Stimulated activated CD8-positive, alpha-beta memory T cell treated with anti-CD3 and anti-CD28 coated beads, Interleukin-4, amount 100 ng/mL, for 48 hours (primary cell): Measurements from ENCODE around the gene EIF4G3.
"Not testable (repeated sequence)": the region's sequence is repeated elsewhere in the genome, so short reads cannot be mapped to it uniquely, and the experiment has no call there.

Experiments used
- DNase-seq: peaks from one replicate; pipeline ENCODE4 v3.0.0-alpha.2; 2020

EIF4G3 gene

GRCh38 chr1:21176586-21177555, at the start of gene EIF4G3:
Gene EIF4G3 (minus strand): TSS chr1:21176897. CDS start chr1:21002742, 174,155 bp downstream.
- DNase-seq: peak; percentile 100

- no peak for DNase-seq
These were observed 48.4 kb upstream of the EIF4G3 start for GRCh38 chr1:21225065-21225464.

GRCh38 chr1:21220815-21221214, 44.1 kb upstream of the EIF4G3 start:
- DNase-seq: no peak

- no peak for DNase-seq
These were observed 43.0 kb upstream of the EIF4G3 start for GRCh38 chr1:21219674-21220073.

GRCh38 chr1:21217812-21218596, 41.3 kb upstream of the EIF4G3 start:
- DNase-seq: peak; percentile 76

- DNase-seq: peak; percentile 84
These were observed 40.4 kb upstream of the EIF4G3 start for GRCh38 chr1:21216835-21217811.

GRCh38 chr1:21212126-21212525, 35.4 kb upstream of the EIF4G3 start:
- no peak for DNase-seq

GRCh38 chr1:21208137-21208700, 31.5 kb upstream of the EIF4G3 start:
- DNase-seq: not testable (repeated sequence)

GRCh38 chr1:21206117-21206516, 29.4 kb upstream of the EIF4G3 start:
- no peak for DNase-seq

GRCh38 chr1:21205416-21205815, 28.7 kb upstream of the EIF4G3 start:
- no peak for DNase-seq

- no peak for DNase-seq
These were observed 25.0 kb upstream of the EIF4G3 start for GRCh38 chr1:21201650-21202049.

GRCh38 chr1:21201238-21201637, 24.5 kb upstream of the EIF4G3 start:
- not testable (repeated sequence) for DNase-seq

GRCh38 chr1:21200767-21201166, 24.1 kb upstream of the EIF4G3 start:
- DNase-seq: no peak

GRCh38 chr1:21198929-21199328, 22.2 kb upstream of the EIF4G3 start:
- DNase-seq: no peak

- DNase-seq: no peak
These were observed 16.2 kb upstream of the EIF4G3 start for GRCh38 chr1:21192871-21193270.

GRCh38 chr1:21192284-21192683, 15.6 kb upstream of the EIF4G3 start:
- no peak for DNase-seq

GRCh38 chr1:21190771-21191170, 14.1 kb upstream of the EIF4G3 start:
- DNase-seq: not testable (repeated sequence)

GRCh38 chr1:21189906-21190500, 13.3 kb upstream of the EIF4G3 start:
- DNase-seq: no peak

- no peak for DNase-seq
These were observed 12.7 kb upstream of the EIF4G3 start for GRCh38 chr1:21189421-21189820.

GRCh38 chr1:21188235-21188634, 11.5 kb upstream of the EIF4G3 start:
- no peak for DNase-seq

GRCh38 chr1:21185221-21185731, 8.6 kb upstream of the EIF4G3 start:
- no peak for DNase-seq
